Neural crest cell (in vitro differentiated cells): ENCODE measurements around the gene GIMAP6. TPM values are rescaled to one million over a fixed set of nuclear protein-coding genes. Genes with fewer than 3 reads are reported as not detected.
"Not testable (repeated sequence)": the region's sequence is repeated elsewhere in the genome, so short reads cannot be mapped to it uniquely, and the experiment has no call there.

Experiments used
- DNase-seq: peaks from one replicate; pipeline ENCODE4 v3.0.0; 2021; ENCODE audit warnings: low read depth, mixed read lengths, low spot score
- H3K27ac Mint-ChIP-seq: one replicate; pipeline ENCODE4 v1.8.0; 2021; ENCODE audit warnings: mild to moderate bottlenecking, mixed read lengths; ENCODE audit not compliant: unreplicated experiment
- H3K27me3 Mint-ChIP-seq: 2 replicates; pipeline ENCODE4 v1.8.0; 2021; ENCODE audit warnings: low read depth, mild to moderate bottlenecking, mixed read lengths
- H3K36me3 Mint-ChIP-seq: 2 replicates; pipeline ENCODE4 v1.8.0; 2021; ENCODE audit warnings: low read depth, mild to moderate bottlenecking, mixed read lengths
- H3K4me1 Mint-ChIP-seq: 2 replicates; pipeline ENCODE4 v1.8.0; 2021; ENCODE audit warnings: mixed read lengths
- H3K4me3 Mint-ChIP-seq: one replicate; pipeline ENCODE4 v1.8.0; 2021; ENCODE audit warnings: mild to moderate bottlenecking, mixed read lengths
- H3K9me3 Mint-ChIP-seq: 2 replicates; pipeline ENCODE4 v1.8.0; 2021; ENCODE audit warnings: mixed read lengths
- long read RNA-seq: library from polyadenylated mRNA; unstranded; transcript quantifications from one replicate; pipeline ENCODE4 v2.0.0, GENCODE V29; 2020
- total RNA-seq: library from RNA; stranded (reverse); gene quantifications from 2 replicates; pipeline ENCODE4 v1.2.1, GENCODE V29; 2021
- TF ChIP-seq, protein P1 (sequence below): fragments of 200-600 bp; sonication (generic); conservative IDR thresholded peaks from 2 replicates; pipeline ENCODE4 v1.5.0; 2021; ENCODE audit warnings: antibody characterized with exemption, mild to moderate bottlenecking

GIMAP6 gene
- total RNA-seq, result not detected in 2 replicates
- long read RNA-seq, result 0 reads

DNA sequence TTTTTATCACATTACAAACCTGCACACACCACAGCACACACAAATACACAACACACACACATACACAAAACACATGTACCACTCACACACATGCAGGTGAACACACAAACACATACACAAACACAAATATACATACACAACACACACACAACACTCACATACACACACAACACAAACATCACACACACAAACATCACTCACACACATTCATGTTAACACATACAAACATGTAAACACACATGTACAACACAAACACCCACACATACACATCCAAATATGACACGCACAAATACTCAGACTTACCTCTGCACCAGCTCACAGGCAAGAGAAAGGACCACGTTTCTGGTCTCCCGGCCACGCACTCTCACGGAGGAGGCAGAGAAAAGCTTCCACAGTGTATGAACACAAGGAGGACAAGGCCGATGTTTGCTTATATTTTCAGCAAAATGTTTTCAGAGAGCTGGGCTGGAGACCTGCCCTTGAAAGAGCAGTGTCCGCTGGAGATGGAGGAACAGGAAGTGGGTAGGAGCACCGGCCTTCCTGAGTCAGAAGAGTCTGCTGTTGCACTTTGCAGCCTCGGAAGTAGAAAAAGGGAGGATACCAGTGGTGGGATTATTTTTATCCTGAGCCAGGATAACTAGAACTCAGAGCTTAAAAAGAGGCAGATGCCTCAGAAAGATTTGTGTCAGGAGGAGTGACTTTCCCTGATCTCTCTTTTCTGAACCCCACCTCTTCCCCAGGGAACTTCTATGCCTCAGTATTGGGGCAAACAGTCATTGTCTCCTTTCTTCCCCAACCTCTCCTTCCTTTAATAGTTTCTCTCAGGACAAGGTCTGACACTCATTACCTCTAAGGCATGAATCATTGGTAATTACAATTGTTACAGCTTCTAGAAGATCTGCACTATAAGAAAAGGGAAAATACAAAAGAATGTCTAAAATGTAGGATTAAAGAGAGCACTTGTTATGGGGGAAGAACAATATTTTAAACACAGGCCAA lies at the start of gene GIMAP6:
Gene GIMAP6, minus strand, starts transcription at position 520 of the 999 bp plus-strand sequence. CDS start 2,243 bp downstream, outside the sequence.
- peaks cover 14% of the 10 kb centered on the region for H3K27me3 Mint-ChIP-seq
- H3K36me3 Mint-ChIP-seq, result no peaks in the 10 kb centered on the region
- no peak for DNase-seq
- no peaks in the 10 kb centered on the region for H3K4me1 Mint-ChIP-seq
- no peak within 1 kb of the TSS for H3K27ac Mint-ChIP-seq
- no peaks in the 10 kb centered on the region for H3K9me3 Mint-ChIP-seq
- no peak within 1 kb of the TSS for H3K4me3 Mint-ChIP-seq
- TF ChIP-seq, protein P1, sequence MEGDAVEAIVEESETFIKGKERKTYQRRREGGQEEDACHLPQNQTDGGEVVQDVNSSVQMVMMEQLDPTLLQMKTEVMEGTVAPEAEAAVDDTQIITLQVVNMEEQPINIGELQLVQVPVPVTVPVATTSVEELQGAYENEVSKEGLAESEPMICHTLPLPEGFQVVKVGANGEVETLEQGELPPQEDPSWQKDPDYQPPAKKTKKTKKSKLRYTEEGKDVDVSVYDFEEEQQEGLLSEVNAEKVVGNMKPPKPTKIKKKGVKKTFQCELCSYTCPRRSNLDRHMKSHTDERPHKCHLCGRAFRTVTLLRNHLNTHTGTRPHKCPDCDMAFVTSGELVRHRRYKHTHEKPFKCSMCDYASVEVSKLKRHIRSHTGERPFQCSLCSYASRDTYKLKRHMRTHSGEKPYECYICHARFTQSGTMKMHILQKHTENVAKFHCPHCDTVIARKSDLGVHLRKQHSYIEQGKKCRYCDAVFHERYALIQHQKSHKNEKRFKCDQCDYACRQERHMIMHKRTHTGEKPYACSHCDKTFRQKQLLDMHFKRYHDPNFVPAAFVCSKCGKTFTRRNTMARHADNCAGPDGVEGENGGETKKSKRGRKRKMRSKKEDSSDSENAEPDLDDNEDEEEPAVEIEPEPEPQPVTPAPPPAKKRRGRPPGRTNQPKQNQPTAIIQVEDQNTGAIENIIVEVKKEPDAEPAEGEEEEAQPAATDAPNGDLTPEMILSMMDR, result no peak

DNA sequence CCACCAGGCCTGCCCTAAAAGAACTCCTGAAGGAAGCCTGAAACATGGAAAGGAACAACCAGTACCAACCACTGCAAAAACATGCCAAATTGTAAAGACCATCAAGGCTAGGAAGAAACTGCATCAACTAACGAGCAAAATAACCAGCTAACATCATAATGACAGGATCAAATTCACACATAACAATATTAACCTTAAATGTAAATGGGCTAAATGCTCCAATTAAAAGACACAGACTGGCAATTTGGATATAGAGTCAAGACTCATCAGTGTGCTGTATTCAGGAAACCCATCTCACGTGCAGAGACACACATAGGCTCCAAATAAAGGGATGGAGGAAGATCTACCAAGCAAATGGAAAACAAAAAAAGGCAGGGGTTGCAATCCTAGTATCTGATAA lies 48.2 kb upstream of the GIMAP6 start:
- peaks cover 56% of the 10 kb centered on the region for H3K27me3 Mint-ChIP-seq
- H3K4me3 Mint-ChIP-seq, H3K36me3 Mint-ChIP-seq, H3K9me3 Mint-ChIP-seq, DNase-seq, H3K4me1 Mint-ChIP-seq, H3K27ac Mint-ChIP-seq: not testable (repeated sequence)

DNA sequence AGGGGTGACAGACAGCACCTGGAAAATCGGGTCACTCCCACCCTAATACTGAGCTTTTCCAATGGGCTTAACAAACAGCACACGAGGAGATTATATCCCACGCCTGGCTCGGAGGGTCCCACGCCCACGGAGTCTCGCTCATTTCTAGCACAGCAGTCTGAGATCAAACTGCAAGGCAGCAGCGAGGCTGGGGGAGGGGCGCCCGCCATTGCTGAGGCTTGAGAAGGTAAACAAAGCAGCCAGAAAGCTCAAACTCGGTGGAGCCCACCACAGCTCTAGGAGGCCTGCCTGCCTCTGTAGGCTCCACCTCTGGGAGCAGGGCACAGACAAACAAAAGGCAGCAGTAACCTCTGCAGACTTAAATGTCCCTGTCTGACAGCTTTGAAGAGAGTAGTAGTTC lies 46.4 kb upstream of the GIMAP6 start:
- H3K27ac Mint-ChIP-seq, H3K4me1 Mint-ChIP-seq, H3K9me3 Mint-ChIP-seq, H3K4me3 Mint-ChIP-seq, DNase-seq, H3K36me3 Mint-ChIP-seq: not testable (repeated sequence)
- H3K27me3 Mint-ChIP-seq, result peaks cover 49% of the 10 kb centered on the region

DNA sequence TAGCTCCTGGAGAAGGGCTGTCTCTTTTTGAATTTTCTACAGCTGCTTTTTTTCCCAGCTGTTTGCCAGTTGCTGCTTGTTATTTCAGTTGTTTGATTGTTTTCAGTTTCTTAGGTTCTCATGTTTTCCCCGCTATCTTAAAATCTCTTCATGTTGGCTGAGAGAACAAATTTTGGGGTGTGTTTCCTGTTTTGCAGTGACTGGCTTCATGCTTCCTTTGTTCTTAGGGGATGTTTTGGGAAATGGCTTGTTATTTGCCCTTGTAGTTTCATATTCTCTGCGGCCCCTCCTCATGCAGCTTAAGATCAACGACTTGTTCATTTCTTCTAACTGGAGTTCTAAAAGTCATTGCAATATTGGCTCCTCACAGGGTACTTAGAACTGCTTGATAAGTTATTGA lies 44.7 kb upstream of the GIMAP6 start:
- not testable (repeated sequence) for H3K9me3 Mint-ChIP-seq, H3K4me1 Mint-ChIP-seq, DNase-seq, H3K36me3 Mint-ChIP-seq, H3K27ac Mint-ChIP-seq, H3K4me3 Mint-ChIP-seq
- H3K27me3 Mint-ChIP-seq, result peaks cover 39% of the 10 kb centered on the region

DNA sequence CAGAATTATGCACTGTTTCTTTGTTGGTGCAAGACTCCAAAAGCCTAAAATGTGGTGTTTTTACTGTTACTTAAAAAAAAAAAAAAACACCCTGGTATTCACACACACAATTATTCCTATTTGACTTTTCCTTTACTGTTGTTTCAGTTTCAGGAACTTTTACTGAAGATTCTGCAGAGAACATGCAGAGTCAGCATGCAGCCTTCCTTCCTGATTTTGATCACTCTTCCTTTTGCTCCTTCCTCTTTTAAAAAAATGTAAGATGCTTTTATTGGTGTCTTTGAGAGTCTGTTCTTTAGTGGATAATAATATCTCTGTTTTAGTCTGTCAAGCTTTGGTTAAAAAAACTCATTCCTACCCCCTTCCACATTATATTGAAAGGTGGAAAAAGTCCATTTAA lies 44.1 kb upstream of the GIMAP6 start:
- not testable (repeated sequence) for H3K4me1 Mint-ChIP-seq, H3K4me3 Mint-ChIP-seq, H3K27ac Mint-ChIP-seq

DNA sequence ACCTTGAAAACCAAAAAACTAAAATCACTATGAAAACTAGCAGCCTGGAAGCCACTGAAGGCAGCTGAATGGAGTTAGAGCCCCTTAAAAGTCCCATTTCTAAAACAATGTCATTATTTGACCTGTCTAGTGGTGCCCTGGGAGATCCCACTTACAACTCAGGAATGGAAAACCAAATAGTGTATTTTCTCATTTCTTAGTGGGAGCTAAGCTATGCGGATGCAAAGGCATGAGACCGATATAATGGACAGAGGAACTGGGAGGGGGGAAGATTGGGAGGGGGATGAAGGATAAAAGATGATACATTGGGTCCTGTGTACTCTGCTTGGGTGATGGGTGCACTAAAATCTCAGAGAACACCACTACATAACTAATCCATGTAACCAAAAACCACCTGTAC lies 43.5 kb upstream of the GIMAP6 start:
- no peak overlapping the region for H3K27ac Mint-ChIP-seq
- peaks cover 41% of the 10 kb centered on the region for H3K27me3 Mint-ChIP-seq

More for the DNA sequence above, 44.1 kb upstream of the GIMAP6 start:
- H3K9me3 Mint-ChIP-seq, DNase-seq, H3K36me3 Mint-ChIP-seq: not testable (repeated sequence)
- peaks cover 41% of the 10 kb centered on the region for H3K27me3 Mint-ChIP-seq

DNA sequence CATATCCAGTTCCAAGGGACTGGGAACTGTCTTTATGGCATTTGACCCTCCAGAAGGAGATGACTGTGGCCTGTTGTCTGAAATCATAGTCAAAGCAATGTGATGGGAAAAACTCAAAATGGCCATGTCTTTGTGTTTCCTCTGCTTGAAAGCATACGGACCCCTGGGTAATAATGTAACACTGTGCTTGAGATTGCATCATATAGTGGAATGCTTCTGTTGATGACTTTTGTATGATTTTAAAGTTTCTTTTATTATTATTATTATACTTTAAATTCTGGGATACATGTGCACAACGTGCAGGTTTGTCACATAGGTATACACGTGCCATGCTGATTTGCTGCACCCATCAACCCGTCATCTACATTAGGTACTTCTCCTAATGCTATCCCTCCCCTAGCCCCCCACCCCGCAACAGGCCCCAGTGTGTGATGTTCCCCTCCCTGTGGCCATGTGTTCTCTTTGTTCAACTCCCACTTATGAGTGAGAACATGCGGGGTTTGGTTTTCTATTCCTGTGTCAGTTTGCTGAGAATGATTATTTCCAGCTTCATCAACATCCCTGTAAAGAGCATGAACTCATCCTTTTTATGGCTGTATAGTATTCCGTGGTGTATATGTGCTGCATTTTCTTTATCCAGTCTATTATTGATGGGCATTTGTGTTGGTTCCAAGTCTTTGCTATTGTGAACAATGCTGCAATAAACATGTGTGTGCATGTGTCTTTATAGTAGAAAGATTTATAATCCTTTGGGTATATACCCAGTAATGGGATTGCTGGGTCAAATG lies 39.8 kb upstream of the GIMAP6 start:
- not testable (repeated sequence) for H3K36me3 Mint-ChIP-seq, DNase-seq, H3K4me1 Mint-ChIP-seq, H3K27ac Mint-ChIP-seq, H3K4me3 Mint-ChIP-seq, H3K9me3 Mint-ChIP-seq
- H3K27me3 Mint-ChIP-seq, result peaks cover 37% of the 10 kb centered on the region

More for the DNA sequence above, 43.5 kb upstream of the GIMAP6 start:
- TF ChIP-seq, protein P1, result no peak
- no peak for DNase-seq
- no peaks in the 10 kb centered on the region for H3K36me3 Mint-ChIP-seq
- H3K4me1 Mint-ChIP-seq, result no peaks in the 10 kb centered on the region
- no peak overlapping the region for H3K4me3 Mint-ChIP-seq
- H3K9me3 Mint-ChIP-seq, result peaks cover 3% of the 10 kb centered on the region
